ENCODE results near the gene TAF1A.

TAF1A gene

DNA sequence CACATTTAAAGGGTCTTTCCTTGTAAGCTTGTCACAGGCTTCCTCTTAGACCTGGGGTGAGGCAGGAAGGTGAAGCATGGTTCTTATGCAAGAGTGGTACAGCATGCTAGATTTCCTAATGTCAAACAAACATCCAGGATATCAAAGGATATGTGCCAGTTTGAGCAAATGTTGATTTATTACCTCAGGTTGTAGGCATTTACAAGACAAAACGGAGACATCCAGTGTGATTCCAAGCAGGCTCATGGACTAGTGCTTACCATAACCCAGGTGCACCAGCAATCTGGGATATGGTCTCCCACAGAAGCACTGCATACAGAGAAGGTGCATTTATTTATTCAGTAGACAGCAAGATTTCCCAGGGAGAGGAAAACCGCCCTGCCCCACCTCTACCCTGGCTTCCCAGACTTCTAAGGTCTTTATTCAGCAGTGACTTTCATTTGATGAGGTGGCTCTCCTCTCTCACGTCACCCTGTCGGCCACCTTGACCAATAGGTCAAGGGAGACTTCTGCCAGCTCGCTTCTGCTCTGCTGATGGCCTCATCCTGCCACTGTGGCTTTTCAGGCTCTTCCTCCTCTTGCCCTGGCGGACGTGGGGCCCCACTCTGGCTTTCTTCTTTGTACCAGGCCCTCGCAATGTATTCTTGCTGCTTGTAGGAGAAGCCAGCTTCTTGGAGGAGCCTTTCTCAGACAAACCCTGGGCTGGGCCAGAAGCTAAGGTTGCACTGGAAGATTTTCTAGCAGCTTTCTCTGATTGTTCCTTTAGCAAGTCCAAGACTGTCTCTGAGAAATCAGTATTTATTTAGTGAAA, 67.4 kb downstream of the TAF1A start:
- Histone ChIP-seq H3K27me3 (ENCODE audit: control insufficient read depth, insufficient read depth, low read length) (no peaks in the 10 kb centered on the region), H3K9ac (ENCODE audit: low read length) (no peak overlapping the region), H3K4me3 (ENCODE audit: low read length) (no peak overlapping the region), H3K27ac (ENCODE audit: low read depth, low read length) (no peak overlapping the region), H3K4me1 (ENCODE audit: control insufficient read depth, insufficient read depth, low read length) (no peaks in the 10 kb centered on the region), H3K36me3 (ENCODE audit: control insufficient read depth, insufficient read depth, low read length) (no peaks in the 10 kb centered on the region)

DNA sequence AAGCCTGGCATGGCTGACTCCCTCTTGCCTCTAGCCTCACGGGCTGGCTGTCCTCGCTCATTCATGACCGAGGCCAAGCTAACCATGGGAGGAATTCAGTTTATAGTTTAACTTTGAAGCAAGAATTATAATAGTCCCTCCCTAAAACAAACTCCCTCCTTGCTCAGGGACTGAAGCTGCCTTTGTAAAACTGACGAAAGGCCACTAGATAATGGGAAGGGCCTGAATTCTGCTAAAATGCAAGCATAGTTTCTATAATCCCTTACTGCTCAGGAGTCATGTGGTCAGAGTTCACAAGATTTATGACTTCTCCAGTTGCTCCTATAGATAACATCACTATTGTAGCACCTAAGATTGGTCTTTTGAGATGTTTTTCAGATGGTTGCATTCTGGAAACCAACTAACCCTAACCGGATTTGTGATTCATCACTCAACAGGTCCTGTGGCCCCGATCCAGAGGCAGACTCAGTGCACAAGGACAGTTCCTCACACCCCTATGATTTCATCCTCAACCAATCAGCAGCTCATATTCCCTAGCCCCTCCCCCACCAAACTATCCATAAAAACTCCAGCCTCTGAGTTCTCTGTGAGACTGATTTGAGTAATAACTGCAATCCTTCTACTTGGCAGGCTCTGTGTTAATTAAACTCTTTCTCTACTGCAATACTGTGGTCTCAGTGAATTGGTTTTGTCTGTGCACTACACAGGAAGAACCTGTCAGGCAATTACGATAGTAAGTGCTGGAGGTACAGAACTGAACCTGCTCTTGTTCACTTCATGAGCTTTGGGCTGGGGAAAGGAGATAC, 68.2 kb downstream of the TAF1A start:
- no peaks in the 10 kb centered on the region for H3K27me3 ChIP-seq (ENCODE audit: control insufficient read depth, insufficient read depth, low read length)
- H3K36me3 ChIP-seq (ENCODE audit: control insufficient read depth, insufficient read depth, low read length) = no peaks in the 10 kb centered on the region
- no peak overlapping the region for H3K4me3 ChIP-seq (ENCODE audit: low read length)
- no peaks in the 10 kb centered on the region for H3K4me1 ChIP-seq (ENCODE audit: control insufficient read depth, insufficient read depth, low read length)
- H3K27ac ChIP-seq (ENCODE audit: low read depth, low read length) = no peak overlapping the region
- H3K9ac ChIP-seq (ENCODE audit: low read length) = no peak overlapping the region
